ENCODE data around the gene IFI6.
"Not testable (repeated sequence)": the region's sequence is repeated elsewhere in the genome, so short reads cannot be mapped to it uniquely, and the experiment has no call there.

The IFI6 gene

GRCh38 chr1:27671964-27672749, at the start of gene IFI6:
TSS of gene IFI6 (minus strand) at chr1:27672192. CDS start at chr1:27669314, 2,878 bp downstream.
- DNase-seq (ENCODE audit: low read depth): peak; percentile 56

GRCh38 chr1:27719286-27720251, 47.6 kb upstream of the IFI6 start:
- DNase-seq (ENCODE audit: low read depth): no peak

GRCh38 chr1:27716262-27716895, 44.4 kb upstream of the IFI6 start:
- no peak for DNase-seq (ENCODE audit: low read depth)

GRCh38 chr1:27713869-27714513, 42.0 kb upstream of the IFI6 start:
- DNase-seq (ENCODE audit: low read depth): no peak

GRCh38 chr1:27713139-27713725, 41.2 kb upstream of the IFI6 start:
- DNase-seq (ENCODE audit: low read depth): no peak

- DNase-seq (ENCODE audit: low read depth): no peak
Observed at GRCh38 chr1:27710574-27710973, 38.6 kb upstream of the IFI6 start.

GRCh38 chr1:27705545-27705944, 33.6 kb upstream of the IFI6 start:
- no peak for DNase-seq (ENCODE audit: low read depth)

- DNase-seq (ENCODE audit: low read depth): no peak
Observed at GRCh38 chr1:27704958-27705357, 33.0 kb upstream of the IFI6 start.

GRCh38 chr1:27696835-27697234, 24.8 kb upstream of the IFI6 start:
- DNase-seq (ENCODE audit: low read depth): not testable (repeated sequence)

GRCh38 chr1:27690183-27690582, 18.2 kb upstream of the IFI6 start:
- DNase-seq (ENCODE audit: low read depth): no peak

- DNase-seq (ENCODE audit: low read depth): no peak
Observed at GRCh38 chr1:27689423-27690173, 17.6 kb upstream of the IFI6 start.

- no peak for DNase-seq (ENCODE audit: low read depth)
Observed at GRCh38 chr1:27687906-27688305, 15.9 kb upstream of the IFI6 start.

- DNase-seq (ENCODE audit: low read depth): no peak
Observed at GRCh38 chr1:27686223-27686990, 14.4 kb upstream of the IFI6 start.

GRCh38 chr1:27684176-27684575, 12.2 kb upstream of the IFI6 start:
- DNase-seq (ENCODE audit: low read depth): no peak

GRCh38 chr1:27682351-27682944, 10.5 kb upstream of the IFI6 start:
- DNase-seq (ENCODE audit: low read depth): no peak

GRCh38 chr1:27681580-27681979, 9.6 kb upstream of the IFI6 start:
- not testable (repeated sequence) for DNase-seq (ENCODE audit: low read depth)

GRCh38 chr1:27680225-27680791, 8.3 kb upstream of the IFI6 start:
- not testable (repeated sequence) for DNase-seq (ENCODE audit: low read depth)

GRCh38 chr1:27678747-27679146, 6.8 kb upstream of the IFI6 start:
- no peak for DNase-seq (ENCODE audit: low read depth)

- no peak for DNase-seq (ENCODE audit: low read depth)
Observed at GRCh38 chr1:27676410-27676809, 4.4 kb upstream of the IFI6 start.

Data from activated T-helper 1 cell treated with Interleukin-2 at 50 U/mL for 16 hours (primary cell).